ENCODE data around the gene KIF16B.

Gene KIF16B

DNA sequence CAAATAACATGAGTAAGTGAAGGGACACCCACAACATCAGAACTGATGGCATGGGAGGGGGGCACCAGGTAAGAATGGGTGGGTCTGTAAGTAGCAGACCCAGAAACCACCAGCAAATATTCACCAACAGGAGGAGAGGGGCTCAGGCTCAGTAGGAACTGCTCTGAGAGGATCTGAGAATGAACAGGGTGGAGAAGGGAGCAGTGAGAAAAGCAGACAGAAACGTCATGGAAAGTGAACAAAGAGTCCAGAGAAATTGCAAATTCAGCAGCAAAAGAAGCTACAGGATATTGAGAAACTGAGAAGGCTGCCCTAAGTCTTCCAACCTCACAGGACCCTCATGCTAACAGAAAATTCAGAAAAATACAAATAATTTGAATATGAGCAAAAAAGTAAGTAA, 121.3 kb downstream of the KIF16B start:
- in situ Hi-C loops (cut with MboI; ENCODE audit: low pct_unique_long_range_greater_than_20kb, low sequenced_read_pairs, unreplicated experiment): loop anchor here (25.0 kb wide), 1 partner anchor 740 kb away; no protein-coding TSS in a partner anchor
- no peak for DNase-seq (ENCODE audit: low spot score)
- TF ChIP-seq, protein P1, sequence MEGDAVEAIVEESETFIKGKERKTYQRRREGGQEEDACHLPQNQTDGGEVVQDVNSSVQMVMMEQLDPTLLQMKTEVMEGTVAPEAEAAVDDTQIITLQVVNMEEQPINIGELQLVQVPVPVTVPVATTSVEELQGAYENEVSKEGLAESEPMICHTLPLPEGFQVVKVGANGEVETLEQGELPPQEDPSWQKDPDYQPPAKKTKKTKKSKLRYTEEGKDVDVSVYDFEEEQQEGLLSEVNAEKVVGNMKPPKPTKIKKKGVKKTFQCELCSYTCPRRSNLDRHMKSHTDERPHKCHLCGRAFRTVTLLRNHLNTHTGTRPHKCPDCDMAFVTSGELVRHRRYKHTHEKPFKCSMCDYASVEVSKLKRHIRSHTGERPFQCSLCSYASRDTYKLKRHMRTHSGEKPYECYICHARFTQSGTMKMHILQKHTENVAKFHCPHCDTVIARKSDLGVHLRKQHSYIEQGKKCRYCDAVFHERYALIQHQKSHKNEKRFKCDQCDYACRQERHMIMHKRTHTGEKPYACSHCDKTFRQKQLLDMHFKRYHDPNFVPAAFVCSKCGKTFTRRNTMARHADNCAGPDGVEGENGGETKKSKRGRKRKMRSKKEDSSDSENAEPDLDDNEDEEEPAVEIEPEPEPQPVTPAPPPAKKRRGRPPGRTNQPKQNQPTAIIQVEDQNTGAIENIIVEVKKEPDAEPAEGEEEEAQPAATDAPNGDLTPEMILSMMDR (IDR thresholded peaks at IDR 0.05; ENCODE audit: extremely low read depth, insufficient read depth, missing control alignments): no peak

GRCh38 chr20:16451001-16451400, 122.2 kb downstream of the KIF16B start:
- TF ChIP-seq, protein P1 (IDR thresholded peaks at IDR 0.05; ENCODE audit: extremely low read depth, insufficient read depth, missing control alignments): no peak
- in situ Hi-C loops (cut with MboI; ENCODE audit: low pct_unique_long_range_greater_than_20kb, low sequenced_read_pairs, unreplicated experiment): loop anchor here (25.0 kb wide), 1 partner anchor 739 kb away; no protein-coding TSS in a partner anchor

DNA sequence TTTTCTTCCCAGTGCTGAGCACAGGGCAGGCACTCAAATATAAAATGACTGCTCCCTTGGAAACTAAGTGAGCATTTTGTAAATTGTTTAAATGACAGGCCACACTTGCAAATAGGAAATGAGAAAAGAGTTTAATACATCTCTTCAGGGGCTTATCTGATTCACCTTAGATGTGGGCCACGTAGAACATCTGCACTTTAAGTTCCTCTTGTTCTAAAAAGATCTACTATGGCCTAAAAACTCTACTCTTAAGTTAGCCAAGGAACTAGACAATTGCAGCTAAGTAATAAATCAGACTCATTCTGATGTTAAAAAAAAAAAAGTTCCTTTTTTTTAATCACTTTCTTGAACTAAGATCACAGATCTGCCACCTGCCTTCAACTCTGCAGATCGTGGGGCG, 126.3 kb downstream of the KIF16B start:
- TF ChIP-seq, protein P1 (IDR thresholded peaks at IDR 0.05; ENCODE audit: extremely low read depth, insufficient read depth, missing control alignments): no peak
- no peak for DNase-seq (ENCODE audit: low spot score)
- in situ Hi-C loops (cut with MboI; ENCODE audit: low pct_unique_long_range_greater_than_20kb, low sequenced_read_pairs, unreplicated experiment): no loop called here

More at GRCh38 chr20:16451001-16451400, 122.2 kb downstream of the KIF16B start:
- DNase-seq (ENCODE audit: low spot score): no peak

- TF ChIP-seq, protein P1 (IDR thresholded peaks at IDR 0.05; ENCODE audit: extremely low read depth, insufficient read depth, missing control alignments): no peak
- in situ Hi-C loops (cut with MboI; ENCODE audit: low pct_unique_long_range_greater_than_20kb, low sequenced_read_pairs, unreplicated experiment): no loop called here
- DNase-seq (ENCODE audit: low spot score): no peak
Measured at GRCh38 chr20:16446246-16446645, 127.0 kb downstream of the KIF16B start.

DNA sequence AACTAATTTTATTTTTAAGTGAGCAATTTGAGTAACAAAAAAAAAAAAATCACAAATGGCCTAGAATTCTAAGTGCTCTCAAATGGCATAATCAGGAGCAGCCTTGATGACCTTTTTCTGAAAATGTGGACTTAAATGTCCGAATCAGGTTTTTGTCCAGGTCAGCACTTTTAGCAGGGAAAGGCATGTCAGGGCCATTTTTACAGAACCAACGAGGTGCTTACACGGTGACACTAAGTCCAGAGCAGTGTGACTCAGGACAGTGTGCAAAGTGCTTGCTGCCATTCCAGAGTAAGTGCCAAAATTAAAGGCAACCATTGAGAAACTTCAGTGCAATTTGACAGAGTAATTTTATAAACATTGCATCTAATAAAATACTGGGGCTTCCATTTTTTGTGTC, 127.8 kb downstream of the KIF16B start:
- DNase-seq (ENCODE audit: low spot score): no peak
- in situ Hi-C loops (cut with MboI; ENCODE audit: low pct_unique_long_range_greater_than_20kb, low sequenced_read_pairs, unreplicated experiment): no loop called here
- TF ChIP-seq, protein P1 (IDR thresholded peaks at IDR 0.05; ENCODE audit: extremely low read depth, insufficient read depth, missing control alignments): no peak

GRCh38 chr20:16444057-16444777, 129.0 kb downstream of the KIF16B start:
- TF ChIP-seq, protein P1 (IDR thresholded peaks at IDR 0.05; ENCODE audit: extremely low read depth, insufficient read depth, missing control alignments): no peak
- DNase-seq (ENCODE audit: low spot score): no peak
- in situ Hi-C loops (cut with MboI; ENCODE audit: low pct_unique_long_range_greater_than_20kb, low sequenced_read_pairs, unreplicated experiment): no loop called here

All from GM13977 (cell line).